HG02623 (cell line): ENCODE measurements around the gene JAK2.
"Not testable (repeated sequence)": the region's sequence is repeated elsewhere in the genome, so short reads cannot be mapped to it uniquely, and the experiment has no call there.

Experiments
- ATAC-seq: cut with Tn5 transposase; IDR thresholded peaks from one replicate; pipeline ENCODE4 v1.9.1; 2021; ENCODE audit warnings: moderate library complexity; ENCODE audit not compliant: unreplicated experiment

JAK2 gene

DNA sequence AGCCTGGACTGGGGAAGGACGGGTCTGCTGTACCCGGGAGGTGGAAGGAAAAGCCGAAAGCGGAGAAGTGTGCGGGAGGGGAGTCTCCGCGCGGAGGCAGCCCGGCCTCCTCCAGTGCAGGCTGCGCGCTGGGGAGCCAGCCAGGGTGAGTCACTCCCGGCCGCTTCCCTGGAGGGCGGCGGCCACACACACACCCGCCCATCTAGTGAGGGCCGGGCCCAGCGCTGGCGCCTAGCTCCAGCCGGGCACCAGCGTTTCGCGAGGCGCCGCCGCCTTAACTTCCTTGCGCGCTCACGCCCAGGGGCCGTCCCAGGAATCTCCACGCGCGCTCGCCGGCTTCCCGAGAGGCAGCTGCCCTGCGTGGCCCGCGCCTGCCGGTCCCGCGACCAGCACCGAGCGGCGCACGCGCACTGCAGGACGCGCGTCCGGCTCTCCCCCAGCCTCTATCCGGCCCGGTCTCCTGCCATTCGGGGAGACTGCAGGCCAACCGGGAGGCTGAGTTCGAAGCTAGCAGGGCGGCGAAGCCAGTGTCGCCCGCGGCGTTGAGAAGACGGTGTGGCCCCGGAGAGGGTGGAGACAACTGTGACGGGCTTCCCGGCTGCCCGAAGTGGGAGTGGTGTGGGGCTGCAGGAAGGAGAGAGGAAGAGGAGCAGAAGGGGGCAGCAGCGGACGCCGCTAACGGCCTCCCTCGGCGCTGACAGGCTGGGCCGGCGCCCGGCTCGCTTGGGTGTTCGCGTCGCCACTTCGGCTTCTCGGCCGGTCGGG lies at the start of gene JAK2:
Gene JAK2, plus strand, starts transcription at position 652 of the 765 bp plus-strand sequence. CDS start 36,716 bp downstream, outside the sequence.
- peak; percentile 70 for ATAC-seq

DNA sequence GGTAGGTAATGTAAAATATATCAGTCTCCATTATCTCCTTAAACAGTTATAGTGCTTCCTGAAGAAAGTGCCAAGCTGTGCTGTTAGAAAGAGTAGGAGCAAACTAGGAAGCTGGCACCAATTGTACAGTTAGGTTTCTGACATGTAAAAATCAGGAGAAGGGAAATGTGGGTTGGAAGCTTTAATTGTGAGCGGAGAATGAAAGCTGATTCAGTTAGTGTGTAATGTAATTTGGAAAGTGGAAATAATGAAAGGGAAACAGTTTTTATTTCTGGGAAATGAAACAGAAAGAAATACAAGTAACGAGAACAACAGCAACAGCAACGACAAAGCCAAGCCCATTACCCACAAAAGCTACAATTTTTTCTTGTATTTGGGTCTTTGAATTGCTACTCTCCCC lies 48.8 kb upstream of the JAK2 start:
- ATAC-seq: no peak

DNA sequence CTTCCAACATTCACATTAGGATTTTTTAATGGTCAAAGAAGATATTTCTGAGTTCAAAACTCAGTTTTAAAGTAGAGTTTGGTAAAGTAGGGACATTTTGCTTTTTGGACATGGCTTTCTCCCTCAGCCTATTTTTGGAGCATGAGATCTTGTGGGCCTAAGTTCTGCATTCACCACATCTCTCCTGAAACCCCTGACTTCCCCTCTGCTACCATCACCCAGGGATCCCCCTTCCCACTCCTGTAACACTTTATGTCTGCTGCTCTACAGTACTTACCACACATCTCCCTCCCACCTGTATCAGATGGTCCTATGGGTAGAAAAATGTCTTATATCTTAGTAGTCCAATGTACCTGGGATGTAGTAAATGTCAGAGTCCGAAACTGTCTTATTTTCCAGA lies 48.2 kb upstream of the JAK2 start:
- peak; percentile 57 for ATAC-seq

DNA sequence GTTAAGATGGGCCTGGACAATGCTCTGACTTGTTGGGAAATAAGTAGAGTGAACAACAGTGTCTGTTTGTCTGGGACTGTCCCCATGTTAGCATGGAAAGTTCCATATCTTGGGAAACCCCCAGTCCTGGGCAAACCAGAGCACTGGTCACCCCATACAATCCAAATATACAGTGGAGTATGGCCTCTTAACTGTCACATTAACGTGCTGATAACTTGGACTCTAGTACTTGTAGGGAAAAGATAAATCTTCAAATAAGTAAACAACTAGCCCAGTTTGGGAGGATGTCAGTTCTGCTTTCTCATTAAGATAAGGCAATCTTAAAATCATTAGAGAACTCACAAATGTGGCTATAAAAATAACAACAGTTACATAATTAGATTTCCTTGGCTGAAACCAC lies 47.6 kb upstream of the JAK2 start:
- no peak for ATAC-seq

DNA sequence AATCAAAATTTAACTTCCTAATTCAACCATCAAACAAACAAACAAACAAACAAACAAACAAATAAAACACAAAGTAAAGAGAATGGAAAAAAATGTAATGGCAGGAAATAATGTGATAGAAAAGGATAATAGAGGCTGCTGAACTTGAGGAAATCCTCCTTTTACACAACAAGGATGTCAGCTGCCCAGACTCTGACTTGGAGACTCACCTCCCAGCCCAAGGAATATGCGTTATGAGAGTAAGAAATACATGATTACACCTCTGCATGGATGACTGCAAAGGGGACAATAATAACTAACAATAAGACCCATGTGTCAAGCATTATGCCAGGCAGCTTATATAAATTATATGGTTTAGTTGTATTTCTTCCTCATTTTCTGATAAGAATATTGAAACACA lies 46.6 kb upstream of the JAK2 start:
- ATAC-seq: no peak

DNA sequence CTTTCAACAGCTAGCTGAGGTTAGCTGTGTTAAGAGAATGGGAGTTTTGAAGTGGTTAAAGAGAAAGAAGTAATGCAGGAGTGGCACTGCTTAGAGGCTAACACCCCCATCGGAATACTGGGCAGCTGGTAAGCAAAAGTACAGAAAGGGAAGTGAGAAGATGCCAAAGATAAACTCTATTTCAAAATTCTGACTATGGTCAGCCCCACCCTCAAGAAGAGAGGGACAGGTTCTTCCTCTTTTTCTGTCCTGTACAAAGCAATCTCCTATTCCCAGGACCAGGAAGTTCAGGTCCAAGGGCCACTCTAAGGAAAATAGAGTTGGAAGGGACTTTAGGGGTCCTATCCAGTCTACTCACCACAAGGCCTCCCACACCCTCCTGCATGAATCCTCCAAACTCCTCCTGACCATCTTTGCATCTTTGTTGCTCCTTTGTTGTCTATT lies 45.9 kb upstream of the JAK2 start:
- peak; percentile 73 for ATAC-seq

DNA sequence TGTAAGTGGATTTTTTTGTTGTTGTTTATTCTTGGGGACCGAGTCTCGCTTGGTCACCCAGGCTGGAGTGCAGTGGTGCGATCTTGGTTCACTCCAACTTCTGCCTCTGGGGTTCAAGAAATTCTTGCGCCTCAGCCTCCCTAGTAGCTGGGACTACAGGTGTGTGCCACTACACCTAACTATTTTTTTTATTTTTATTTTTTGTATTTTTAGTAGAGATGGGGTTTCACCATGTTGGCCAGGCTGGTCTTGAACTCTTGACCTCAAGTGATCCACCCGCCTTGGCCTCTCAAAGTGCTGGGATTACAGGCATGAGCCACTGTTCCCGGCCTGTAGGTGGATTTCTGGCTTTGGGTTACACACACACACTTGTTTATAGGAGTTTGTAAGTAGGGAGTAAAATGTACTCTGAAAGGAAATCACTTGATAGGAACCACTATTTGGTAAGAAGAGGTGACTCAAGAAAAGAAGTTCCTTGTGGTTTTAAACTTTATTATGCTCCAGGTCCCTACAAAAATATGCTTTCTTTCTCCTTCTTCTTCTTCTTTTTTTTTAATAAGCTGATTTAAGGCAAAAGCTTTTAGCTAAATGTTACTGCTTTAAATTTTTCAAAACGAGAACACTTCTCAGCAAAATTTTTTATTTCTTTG lies 42.9 kb upstream of the JAK2 start:
- ATAC-seq: not testable (repeated sequence)

DNA sequence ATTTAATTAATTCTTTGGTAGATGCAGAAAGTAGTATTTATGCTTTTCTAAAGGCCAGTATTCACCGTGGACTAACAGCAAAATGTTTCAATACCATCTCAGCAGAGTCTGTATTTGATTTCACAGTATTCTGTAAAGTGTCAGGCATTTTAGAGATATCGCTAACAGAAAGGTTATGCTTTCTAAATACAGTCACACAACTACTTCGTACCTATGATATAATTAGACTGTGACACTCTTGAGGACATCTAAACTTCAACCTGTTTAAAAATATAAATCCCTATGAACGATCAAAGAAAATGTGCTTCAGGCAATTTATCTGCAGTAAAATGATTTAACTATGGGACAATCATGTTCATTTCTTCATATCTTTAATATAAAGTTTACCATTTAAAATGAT lies 41.7 kb upstream of the JAK2 start:
- no peak for ATAC-seq

DNA sequence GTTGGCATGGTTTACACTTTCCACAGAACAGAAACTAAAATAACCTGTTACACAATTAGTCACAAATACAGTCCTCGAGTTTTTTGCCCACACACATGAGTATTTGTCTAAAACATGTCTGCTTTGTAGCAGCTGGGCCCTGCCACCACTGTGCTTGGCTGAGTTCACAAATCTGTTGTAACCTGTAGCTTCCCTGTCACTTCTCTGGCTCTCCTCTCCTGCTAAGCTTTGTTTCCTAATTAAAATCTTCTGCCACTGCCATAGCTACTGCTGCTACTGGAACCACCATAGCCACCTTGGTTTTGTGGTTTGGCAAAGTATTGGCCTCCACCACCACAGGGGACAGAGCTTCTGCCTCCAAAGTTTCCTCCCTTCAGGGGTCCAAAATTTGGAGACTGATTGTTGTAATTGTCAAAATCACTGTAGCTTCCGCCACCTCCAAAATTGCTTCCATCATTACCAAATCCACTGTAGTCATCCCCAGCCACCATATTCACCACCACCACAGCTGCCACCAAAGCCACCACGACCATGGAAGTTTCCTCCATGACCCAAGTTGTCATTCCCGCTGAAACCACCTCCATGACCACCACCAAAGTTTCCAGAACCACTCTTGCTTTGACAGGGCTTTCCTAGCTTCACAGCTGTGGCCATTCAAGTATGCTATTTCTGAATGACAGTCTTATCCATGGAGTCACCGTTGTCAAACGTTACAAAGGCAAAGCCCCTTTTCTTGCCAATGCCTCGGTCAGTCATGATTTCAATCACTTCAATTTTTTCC lies 40.5 kb upstream of the JAK2 start:
- not testable (repeated sequence) for ATAC-seq

DNA sequence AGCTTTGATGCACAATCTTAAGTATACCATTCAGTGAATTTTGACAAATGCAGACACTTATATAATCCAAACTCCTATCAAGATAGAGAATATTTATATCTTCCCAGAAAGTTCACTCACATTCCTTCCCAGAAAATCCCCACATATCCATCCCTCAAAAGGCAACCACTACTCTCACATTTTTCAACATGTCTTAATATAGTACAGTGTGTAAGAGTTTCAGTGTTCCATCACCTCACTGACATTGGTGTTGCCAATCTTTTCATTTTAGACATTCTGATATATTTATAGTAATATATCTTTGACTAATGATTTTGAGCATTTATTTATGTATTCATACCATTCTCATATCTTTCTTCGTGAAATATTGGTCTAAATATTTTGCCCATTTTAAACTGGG lies 38.1 kb upstream of the JAK2 start:
- ATAC-seq: no peak

DNA sequence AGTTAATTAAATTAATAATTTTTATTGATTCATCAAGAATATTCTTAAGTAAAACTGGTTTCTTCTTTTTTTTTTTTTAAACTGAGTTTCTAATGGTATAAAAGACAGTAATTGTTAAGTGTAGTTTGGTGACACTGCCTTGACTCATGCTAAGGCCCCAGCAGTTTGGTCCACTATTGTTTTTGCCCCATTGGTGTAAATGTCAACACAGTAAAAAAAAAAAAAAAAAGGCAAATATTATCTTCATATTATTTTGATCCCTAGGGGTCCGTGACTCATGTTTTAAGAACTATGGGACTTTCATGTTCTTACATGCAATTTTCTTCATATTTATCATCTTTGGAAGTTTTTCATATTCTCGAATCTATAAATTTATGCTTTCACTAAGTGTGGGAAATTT lies 29.2 kb upstream of the JAK2 start:
- no peak for ATAC-seq

DNA sequence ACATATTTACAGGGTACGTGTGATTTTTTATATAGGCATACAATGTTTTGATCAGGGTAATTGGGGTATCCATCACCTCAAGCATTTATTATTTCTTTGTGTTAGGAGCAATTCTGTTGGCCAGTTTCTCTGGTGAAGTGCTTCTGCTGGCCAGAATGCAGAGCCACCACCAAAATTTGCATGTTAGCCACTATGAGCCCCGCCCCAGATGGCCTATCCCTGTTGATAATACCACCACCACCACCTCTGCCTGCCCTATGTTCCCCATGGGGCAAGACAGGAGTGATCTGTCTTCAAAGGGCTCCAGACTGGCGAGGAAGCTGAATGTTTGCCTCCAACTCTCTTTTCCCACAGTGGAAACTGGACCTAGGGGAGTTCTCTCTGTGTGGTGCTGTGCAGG lies 26.0 kb upstream of the JAK2 start:
- ATAC-seq: no peak

DNA sequence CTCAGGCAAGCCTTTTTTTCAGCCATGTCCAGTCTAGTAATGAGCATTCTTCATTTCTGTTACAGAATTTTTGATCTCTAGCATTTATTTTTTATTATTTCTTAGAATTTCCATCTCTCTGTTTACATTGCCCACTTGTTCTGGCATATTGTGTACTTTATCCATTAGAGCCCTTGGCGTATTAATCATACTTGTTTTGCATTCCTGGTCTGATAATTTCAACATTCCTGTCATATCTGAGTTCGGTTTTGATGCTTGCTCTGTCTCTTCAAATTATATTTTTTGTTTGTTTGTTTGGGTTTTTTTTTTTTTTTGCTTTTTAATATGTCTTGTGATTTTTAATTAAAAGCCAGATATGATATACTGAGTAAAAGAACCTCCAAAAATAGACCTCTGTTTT lies 23.0 kb upstream of the JAK2 start:
- no peak for ATAC-seq

DNA sequence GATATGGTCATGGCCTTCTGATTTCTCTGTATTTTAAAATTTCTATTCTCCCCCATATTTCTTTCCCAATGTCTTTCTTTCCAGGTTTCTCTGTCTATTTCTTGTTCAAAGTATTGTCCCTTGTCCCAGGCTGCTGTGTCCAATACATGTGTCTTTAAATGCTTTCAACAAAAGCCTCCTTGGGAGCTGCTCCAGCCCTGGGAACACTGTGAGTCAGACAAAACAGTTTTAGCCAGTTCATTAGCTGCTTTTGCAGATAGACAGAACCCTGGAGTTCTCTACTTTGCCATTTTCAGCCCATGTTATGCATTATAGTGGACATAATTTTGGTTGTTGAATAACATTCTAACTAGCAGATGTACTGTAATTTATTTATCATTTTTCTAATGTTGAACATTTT lies 20.5 kb upstream of the JAK2 start:
- no peak for ATAC-seq

DNA sequence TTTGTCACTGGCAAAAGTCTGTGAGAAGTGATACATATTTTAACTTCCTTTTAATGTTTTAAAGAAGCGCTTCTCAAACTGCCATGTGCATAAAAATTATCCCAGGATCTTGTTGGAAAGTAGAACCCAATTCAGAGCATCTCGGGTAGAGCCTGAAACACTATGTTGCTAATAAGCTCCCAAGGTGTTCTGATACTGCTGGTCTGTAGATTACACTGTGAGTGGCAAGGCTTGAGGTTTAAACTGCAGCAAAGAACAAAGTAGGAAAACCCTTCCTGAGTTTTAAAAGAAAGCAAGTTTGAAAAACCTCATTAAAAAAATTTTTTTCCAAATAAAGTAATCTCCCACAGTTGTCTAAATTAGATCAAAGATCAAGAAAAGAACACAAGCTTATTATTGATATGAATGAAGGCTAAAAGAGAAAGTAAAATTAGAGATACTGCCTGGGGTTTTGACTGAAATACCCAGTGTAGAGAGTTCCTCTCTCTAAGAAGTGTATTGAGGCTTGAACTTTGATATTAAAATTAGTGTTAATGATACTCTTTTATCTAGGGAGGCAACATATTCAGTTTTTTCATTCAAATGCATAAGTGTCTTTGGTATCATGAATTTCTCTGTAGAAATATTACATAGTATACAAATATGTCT lies 19.8 kb upstream of the JAK2 start:
- ATAC-seq: no peak

DNA sequence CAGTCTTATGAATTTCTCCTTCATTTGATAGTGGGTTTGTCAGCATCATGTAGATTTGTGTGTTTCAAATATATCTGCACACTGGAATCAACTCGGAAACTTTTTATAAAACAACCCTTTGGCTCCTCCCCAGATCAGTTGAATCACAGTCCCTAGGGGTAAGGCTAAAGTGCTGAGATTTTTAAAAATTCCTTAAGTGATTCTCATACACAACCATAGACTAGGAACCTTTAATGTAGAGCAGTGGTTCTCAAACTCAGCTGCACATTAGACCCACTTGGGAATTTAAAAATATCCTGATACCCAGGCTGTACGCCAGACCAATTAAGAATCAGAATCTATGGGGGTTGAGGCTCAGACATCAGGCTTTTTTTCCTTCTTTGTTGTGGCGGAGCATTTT lies 17.5 kb upstream of the JAK2 start:
- no peak for ATAC-seq

DNA sequence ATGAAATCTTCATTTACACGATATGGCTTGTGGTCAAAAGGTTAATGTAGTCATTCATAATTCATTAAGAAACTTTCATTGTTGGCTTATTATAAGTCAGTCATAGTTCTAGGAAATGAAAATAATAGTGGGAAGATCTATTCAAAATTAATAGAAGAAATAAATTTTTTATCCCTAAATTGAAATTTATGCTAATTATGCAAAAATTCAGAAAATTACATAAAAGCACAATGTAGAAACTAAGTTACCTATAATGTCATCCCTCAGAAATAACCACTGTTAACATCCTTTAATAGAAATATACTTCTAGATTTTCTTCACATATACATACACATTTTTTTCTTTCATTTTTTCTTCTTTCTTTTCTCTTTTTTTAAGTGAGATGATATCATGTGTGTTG lies 15.9 kb upstream of the JAK2 start:
- no peak for ATAC-seq

DNA sequence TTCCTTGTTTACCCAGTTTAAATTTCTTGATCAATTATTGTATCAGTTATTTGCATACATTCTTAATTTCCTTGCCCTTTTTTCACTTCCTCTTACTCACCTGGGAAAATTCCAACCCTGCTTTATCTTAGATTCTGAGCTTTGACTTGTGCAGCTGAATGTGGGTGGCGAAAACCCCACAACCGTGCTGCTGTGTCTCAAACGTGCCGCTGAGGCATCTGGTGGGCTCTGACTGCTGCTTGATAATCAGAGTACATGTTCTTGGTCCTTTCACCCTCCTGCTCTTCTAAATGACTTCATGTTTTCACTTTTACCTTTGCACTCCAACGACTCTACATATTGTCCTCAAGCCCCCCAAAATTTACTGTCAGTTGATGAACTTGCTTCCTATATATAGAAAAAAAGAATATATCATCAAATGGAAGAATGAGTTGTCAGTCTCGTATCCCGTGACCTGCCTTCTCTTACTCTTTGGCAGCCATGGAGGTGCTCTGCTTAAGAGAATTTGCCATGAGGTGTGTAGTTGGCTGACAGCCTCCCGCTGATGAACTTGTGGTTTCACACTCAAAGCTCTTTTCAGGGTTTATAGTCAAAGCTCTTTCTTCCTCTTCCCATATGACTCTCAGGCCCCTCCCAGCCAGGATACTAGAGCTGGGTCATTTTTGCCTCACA lies 14.0 kb upstream of the JAK2 start:
- peak; percentile 82 for ATAC-seq

DNA sequence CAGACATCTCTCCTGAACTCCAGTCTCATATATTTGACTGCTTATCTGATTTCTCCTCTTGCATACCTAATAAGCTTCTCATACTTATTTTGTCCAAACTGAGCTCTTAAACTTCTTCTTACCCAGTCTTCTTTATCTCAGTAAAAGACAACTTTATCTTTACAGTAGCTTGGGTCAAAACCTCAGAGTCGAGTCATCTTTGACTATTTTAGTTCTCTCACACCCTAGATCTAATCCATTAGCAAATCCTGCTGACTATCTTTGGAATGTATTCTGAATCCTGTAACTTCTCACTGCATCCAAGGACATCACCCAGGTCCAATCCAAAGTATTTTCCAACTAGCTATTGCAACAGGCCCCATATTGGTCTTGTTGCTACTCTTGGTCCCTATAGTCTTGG lies 11.8 kb upstream of the JAK2 start:
- no peak for ATAC-seq

DNA sequence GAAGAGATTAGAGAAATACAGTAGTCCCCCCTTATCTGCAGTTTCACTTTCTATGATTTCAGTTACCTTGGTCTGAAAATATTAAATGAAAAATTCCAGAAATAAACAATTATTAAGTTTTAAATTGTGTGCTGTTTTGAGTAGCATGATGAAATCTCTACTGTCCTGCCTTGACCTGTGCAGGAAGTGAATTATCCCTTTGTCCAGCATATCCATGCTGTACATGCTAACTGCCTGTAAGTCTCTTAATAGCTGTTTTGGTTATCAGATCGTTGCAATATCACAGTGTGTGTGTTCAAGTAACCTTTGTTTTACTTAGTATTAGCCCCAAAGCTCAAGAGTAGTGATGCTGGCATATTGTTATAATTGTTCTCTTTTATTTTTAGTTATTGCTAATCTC lies 11.2 kb upstream of the JAK2 start:
- no peak for ATAC-seq

DNA sequence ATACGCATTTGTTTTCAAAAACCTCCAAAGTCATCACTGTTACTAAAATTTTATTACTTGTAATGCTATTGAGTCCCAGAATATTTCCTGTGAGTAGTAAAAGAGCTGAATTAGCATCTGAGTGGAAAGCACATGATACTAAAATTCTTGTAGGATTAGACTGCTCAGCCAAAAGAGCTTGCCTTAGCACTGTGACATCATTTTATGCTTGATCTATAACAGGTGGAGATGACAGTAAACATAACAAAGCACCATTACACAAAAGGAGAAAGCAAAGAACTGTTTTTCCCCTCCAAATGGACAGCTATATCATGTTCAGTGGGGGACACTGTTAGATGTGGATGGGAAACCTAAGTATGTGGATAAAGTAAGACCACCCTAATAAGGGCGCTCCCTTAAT lies 5.8 kb upstream of the JAK2 start:
- no peak for ATAC-seq
